Spleen (tissue), 7 donors: ENCODE data around the gene ADD1.

ENCODE experiments used
- CTCF ChIP-seq, 11 experiments: fragments of 200-600 bp in 7 of 11; fragments of 450-650 bp in 4 of 11; sonication (generic) in 4 of 11; IDR thresholded peaks in 8 of 11; conservative IDR thresholded peaks in 3 of 11; 1 replicate in 7 of 11; 2 replicates in 4 of 11; pipeline versions ENCODE4 v1.4.0 to v1.8.0; 2016 to 2021; ENCODE audit warnings: antibody characterized with exemption in 11 of 11, inconsistent platforms in 4 of 11, mild to moderate bottlenecking in 1 of 11
- POLR2A ChIP-seq, 3 donors: fragments of 450-650 bp; IDR thresholded peaks; one replicate each; pipeline ENCODE4 v1.5.1; 2017; ENCODE audit warnings: antibody characterized with exemption in 3 of 3, mild to moderate bottlenecking in 1 of 3
- POLR2AphosphoS5 ChIP-seq, 3 donors: sonication (generic); formaldehyde crosslinking; IDR thresholded peaks; one replicate each; pipeline ENCODE4 v1.5.1; 2017; ENCODE audit warnings: antibody characterized with exemption in 3 of 3
- donor health status: DM: no; HTN: no; CAD: no; lungs with moderate emphysema.
- donor health status: DM: no; HTN: no; CAD: no.
- donor health status: DM: no; HTN: no; CAD: no.

GRCh38 chr4:2942037-2942531 is 98.4 kb downstream of the ADD1 start:
- TF ChIP-seq CTCF (IDR thresholded peaks at IDR 0.05 in 8 of 11, conservative IDR thresholded peaks at IDR 0.05 in 3 of 11) (no peak), POLR2A (IDR thresholded peaks at IDR 0.05) (no peak), POLR2AphosphoS5 (IDR thresholded peaks at IDR 0.05) (no peak)
